Naive thymus-derived CD4-positive, alpha-beta T cell (primary cell): ENCODE results near the gene MRI1. TPM values are rescaled to one million over a fixed set of nuclear protein-coding genes. Genes with fewer than 3 reads are reported as not detected.

Source experiments
- ATAC-seq: fragments of 150-1000 bp; cut with Tn5 transposase; 2 replicates; pipeline ENCODE4 v1.10.0; 2021; ENCODE audit warnings: mild to moderate bottlenecking, moderate library complexity
- CTCF ChIA-PET: fragments of 350-600 bp; sonication (Branson Sonifier 250); formaldehyde crosslinking; loops from one replicate; lab custom pipeline; 2021; ENCODE audit warnings: antibody characterized with exemption; lab: Charles Lee
- POLR2A ChIA-PET: fragments of 350-600 bp; sonication (Branson Sonifier 250); formaldehyde crosslinking; loops from one replicate; lab custom pipeline; 2021; ENCODE audit warnings: antibody characterized with exemption, inconsistent platforms; lab: Charles Lee
- DNase-seq, 9 donors: peaks; one replicate each; pipeline versions ENCODE4 v3.0.0 to v3.0.0-alpha.2; 2020 to 2022; ENCODE audit warnings: mixed read lengths in 1 of 9
- H3K27ac ChIP-seq: one replicate; pipeline ENCODE4 v1.7.0; 2013; ENCODE audit warnings: mild to moderate bottlenecking, low read depth, low read length, moderate library complexity
- H3K27me3 ChIP-seq, 2 donors: one replicate each; pipeline ENCODE4 v1.7.0; 2013; ENCODE audit warnings: low read length in 2 of 2, mild to moderate bottlenecking in 2 of 2, moderate library complexity in 2 of 2; ENCODE audit not compliant: control insufficient read depth in 2 of 2, insufficient read depth in 2 of 2
- H3K36me3 ChIP-seq, 3 experiments: 1 replicate in 2 of 3; 2 replicates in 1 of 3; pipeline ENCODE4 v1.7.0; 2013; ENCODE audit warnings: low read length in 3 of 3, mild to moderate bottlenecking in 3 of 3, moderate library complexity in 1 of 3; ENCODE audit not compliant: insufficient read depth in 3 of 3, control insufficient read depth in 2 of 3
- H3K4me1 ChIP-seq, 2 donors: one replicate each; pipeline ENCODE4 v1.7.0; 2013; ENCODE audit warnings: low read length in 2 of 2, mild to moderate bottlenecking in 2 of 2, moderate library complexity in 1 of 2; ENCODE audit not compliant: control insufficient read depth in 2 of 2, insufficient read depth in 2 of 2
- H3K4me3 ChIP-seq: 2 replicates; pipeline ENCODE4 v1.7.0; 2013; ENCODE audit warnings: mild to moderate bottlenecking, low read length
- H3K9me3 ChIP-seq, 3 experiments: 1 replicate in 2 of 3; 2 replicates in 1 of 3; pipeline ENCODE4 v1.7.0; 2013; ENCODE audit warnings: low read length in 3 of 3; ENCODE audit not compliant: control insufficient read depth in 2 of 3
- H3K27ac Mint-ChIP-seq, 9 donors: one replicate each; pipeline ENCODE4 v1.8.0; 2020 to 2022; ENCODE audit warnings: mixed read lengths in 9 of 9, mild to moderate bottlenecking in 8 of 9, moderate library complexity in 5 of 9, inconsistent platforms in 2 of 9
- H3K27me3 Mint-ChIP-seq, 5 donors: one replicate each; pipeline ENCODE4 v1.8.0; 2021 to 2022; ENCODE audit warnings: mixed read lengths in 5 of 5, mild to moderate bottlenecking in 1 of 5
- H3K36me3 Mint-ChIP-seq, 5 donors: one replicate each; pipeline ENCODE4 v1.8.0; 2020 to 2022; ENCODE audit warnings: mixed read lengths in 5 of 5, mild to moderate bottlenecking in 3 of 5, inconsistent platforms in 1 of 5
- H3K4me1 Mint-ChIP-seq, 7 donors: one replicate each; pipeline ENCODE4 v1.8.0; 2020 to 2022; ENCODE audit warnings: mixed read lengths in 7 of 7, mild to moderate bottlenecking in 3 of 7, inconsistent platforms in 1 of 7
- H3K4me3 Mint-ChIP-seq, 10 donors: one replicate each; pipeline ENCODE4 v1.8.0; 2020 to 2022; ENCODE audit warnings: mild to moderate bottlenecking in 10 of 10, mixed read lengths in 10 of 10, moderate library complexity in 6 of 10, inconsistent platforms in 2 of 10
- H3K9me3 Mint-ChIP-seq, 11 donors: one replicate each; pipeline ENCODE4 v1.8.0; 2020 to 2022; ENCODE audit warnings: mixed read lengths in 11 of 11, mild to moderate bottlenecking in 4 of 11, inconsistent platforms in 1 of 11, moderate library complexity in 1 of 11
- intact Hi-C, 2 donors: fragments of 100-400 bp; cut with micrococcal nuclease; formaldehyde crosslinking; loops; one replicate each; pipeline ENCODE4 v1.15.1; 2023
- polyA plus RNA-seq, 2 donors: library from polyadenylated mRNA; unstranded; fragments of 300-500 nt; fragmentation: Illumina TruSeq; gene quantifications; one replicate each; pipeline ENCODE4 v1.2.3, GENCODE V29; 2021
- total RNA-seq, 6 experiments: library from RNA in 5 of 6; stranded (reverse) in 5 of 6; gene quantifications; 1 replicate in 5 of 6; 2 replicates in 1 of 6; pipeline ENCODE4 v1.2.3 and lab custom pipeline; 2021 to 2026

MRI1 gene
- total and polyA plus RNA-seq, 7 experiments from 2014 or later = 7.1 to 56.2 (median 31.1) TPM

- Mint-ChIP-seq H3K27me3 (no peaks in the 10 kb centered on the region), H3K4me3 (no peak overlapping the region), H3K36me3 (peaks cover 5 to 16% (median 6%) of the 10 kb centered on the region in 5 donors), H3K27ac (no peak overlapping the region), H3K4me1 (peaks cover 0 to 7% (median 0%) of the 10 kb centered on the region in 7 donors), H3K9me3 (peaks cover 0 to 3% (median 0%) of the 10 kb centered on the region in 11 donors)
- ATAC-seq (no peak), DNase-seq (no peak)
- CTCF ChIA-PET = interaction anchor here (0.6 to 1.2 kb wide), 2 partner anchors 10 to 22 kb away, joined by 3 read pairs; no protein-coding TSS in a partner anchor
- H3K36me3 ChIP-seq = peaks cover 0 to 5% (median 0%) of the 10 kb centered on the region in 3 experiments
- no peak overlapping the region for H3K4me3 ChIP-seq
- no peaks in the 10 kb centered on the region for H3K27me3 ChIP-seq
- intact Hi-C loops = no loop called here
- no peaks in the 10 kb centered on the region for H3K4me1 ChIP-seq
- H3K9me3 ChIP-seq = no peaks in the 10 kb centered on the region
- POLR2A ChIA-PET = interaction anchor here (0.9 kb wide), 1 partner anchor 14 kb away, joined by 3 read pairs; no protein-coding TSS in a partner anchor
- no peak overlapping the region for H3K27ac ChIP-seq
Measured at GRCh38 chr19:13814550-13814949, 50.2 kb downstream of the MRI1 start.

GRCh38 chr19:13817018-13817614 lies 52.8 kb downstream of the MRI1 start:
- no peaks in the 10 kb centered on the region for H3K4me1 ChIP-seq
- H3K27ac ChIP-seq = no peak overlapping the region
- H3K4me3 ChIP-seq = no peak overlapping the region
- H3K36me3 Mint-ChIP-seq = peaks cover 5 to 19% (median 12%) of the 10 kb centered on the region in 5 donors
- H3K9me3 ChIP-seq = no peaks in the 10 kb centered on the region
- DNase-seq (no peak), ATAC-seq (peak; percentile 73)
- H3K4me3 Mint-ChIP-seq = peak overlapping the region in 1 of 10 donors; percentile 19
- intact Hi-C loops = no loop called here
- H3K27me3 ChIP-seq = no peaks in the 10 kb centered on the region
- no peaks in the 10 kb centered on the region for H3K27me3 Mint-ChIP-seq
- peaks cover 0 to 2% (median 0%) of the 10 kb centered on the region in 3 experiments for H3K36me3 ChIP-seq
- CTCF ChIA-PET = no interaction called here
- no peak overlapping the region for H3K27ac Mint-ChIP-seq
- POLR2A ChIA-PET = no interaction called here
- H3K4me1 Mint-ChIP-seq = peaks cover 0 to 7% (median 0%) of the 10 kb centered on the region in 7 donors
- peaks cover 0 to 3% (median 0%) of the 10 kb centered on the region in 11 donors for H3K9me3 Mint-ChIP-seq

DNA sequence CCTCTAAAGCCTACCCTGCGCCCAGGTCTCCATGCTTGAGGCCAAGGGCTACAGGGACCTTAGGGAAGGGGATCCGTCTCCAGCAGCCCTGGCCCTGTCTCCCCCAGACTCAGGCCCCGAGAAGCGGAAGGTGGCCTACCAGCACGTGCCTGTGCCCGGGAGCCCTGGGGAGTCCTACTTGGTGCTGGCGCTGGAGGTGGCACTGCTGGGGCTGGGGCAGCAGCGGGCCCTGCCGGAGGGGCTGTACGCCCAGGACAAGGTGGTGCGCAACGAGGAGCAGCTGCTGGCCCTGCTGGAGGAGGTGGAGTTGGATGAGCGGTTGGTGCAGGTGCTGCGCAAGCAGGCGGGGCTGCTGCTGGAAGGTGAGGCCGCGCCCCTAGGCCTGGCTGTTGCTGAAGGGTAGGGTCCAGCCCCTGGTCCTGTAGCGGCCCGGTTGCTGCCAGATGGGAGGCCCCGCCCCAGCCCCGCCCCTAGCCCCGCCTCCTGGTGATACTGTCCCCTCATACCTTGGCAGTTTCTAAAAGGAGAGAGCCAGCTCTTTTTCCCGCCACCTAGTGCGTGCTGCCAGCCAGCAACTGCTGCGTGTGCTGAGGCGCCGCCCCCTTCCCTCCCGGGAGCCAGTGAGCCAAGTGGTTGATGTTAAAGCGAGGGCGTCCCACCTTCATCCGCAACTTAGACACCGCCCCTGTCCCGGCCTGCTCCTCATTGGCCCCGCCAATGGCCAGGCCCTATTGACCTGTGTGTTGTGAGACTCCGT lies 53.5 kb downstream of the MRI1 start:
- DNase-seq (peak in 3 of 9 donors; percentile 22 to 47 (median 39)), ATAC-seq (peak; percentile 86)
- Mint-ChIP-seq H3K4me3 (peak overlapping the region in 6 of 10 donors; percentile 8 to 63 (median 28)), H3K4me1 (peaks cover 0 to 7% (median 0%) of the 10 kb centered on the region in 7 donors), H3K27ac (no peak overlapping the region), H3K36me3 (peaks cover 5 to 21% (median 13%) of the 10 kb centered on the region in 5 donors), H3K27me3 (no peaks in the 10 kb centered on the region), H3K9me3 (peaks cover 0 to 3% (median 0%) of the 10 kb centered on the region in 11 donors)
- intact Hi-C loops = no loop called here
- CTCF ChIA-PET = no interaction called here
- Histone ChIP-seq H3K36me3 (peaks cover 0 to 3% (median 0%) of the 10 kb centered on the region in 3 experiments), H3K27ac (no peak overlapping the region), H3K9me3 (no peaks in the 10 kb centered on the region), H3K27me3 (no peaks in the 10 kb centered on the region), H3K4me1 (no peaks in the 10 kb centered on the region), H3K4me3 (no peak overlapping the region)
- POLR2A ChIA-PET = no interaction called here

DNA sequence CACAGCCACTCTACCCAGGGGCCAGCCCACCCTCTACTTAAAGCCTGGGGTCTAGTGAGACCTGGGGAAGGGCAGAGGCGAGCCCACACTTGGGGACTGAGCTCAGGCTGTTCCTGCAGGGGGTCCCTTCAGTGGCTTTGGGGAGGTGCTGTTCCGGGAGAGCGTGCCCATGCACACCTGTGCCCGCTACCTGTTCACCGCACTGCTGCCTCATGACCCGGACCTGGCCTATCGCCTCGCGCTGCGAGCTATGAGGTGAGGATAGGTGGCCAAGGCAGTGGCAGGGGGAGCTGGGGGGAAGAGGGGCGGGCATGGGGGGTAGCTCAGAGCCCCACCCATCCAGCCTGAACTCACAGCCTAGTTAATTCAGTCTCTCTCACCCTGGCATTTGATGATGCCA lies 54.9 kb downstream of the MRI1 start:
- Histone ChIP-seq H3K4me1 (no peaks in the 10 kb centered on the region), H3K27ac (no peak overlapping the region), H3K9me3 (no peaks in the 10 kb centered on the region), H3K4me3 (no peak overlapping the region), H3K36me3 (peaks cover 0 to 10% (median 0%) of the 10 kb centered on the region in 3 experiments), H3K27me3 (no peaks in the 10 kb centered on the region)
- ATAC-seq (no peak), DNase-seq (no peak)
- Mint-ChIP-seq H3K36me3 (peaks cover 0 to 14% (median 8%) of the 10 kb centered on the region in 5 donors), H3K27me3 (no peaks in the 10 kb centered on the region), H3K4me1 (peaks cover 0 to 7% (median 0%) of the 10 kb centered on the region in 7 donors), H3K9me3 (no peaks in the 10 kb centered on the region), H3K27ac (no peak overlapping the region), H3K4me3 (no peak overlapping the region)
- intact Hi-C loops = no loop called here
- POLR2A ChIA-PET = no interaction called here
- CTCF ChIA-PET = interaction anchor here (0.8 kb wide), 1 partner anchor 35 kb away, joined by 3 read pairs; no protein-coding TSS in a partner anchor

- DNase-seq = no peak
- no peaks in the 10 kb centered on the region for H3K27me3 Mint-ChIP-seq
Measured at GRCh38 chr19:13821292-13821691, 57.0 kb downstream of the MRI1 start.

DNA sequence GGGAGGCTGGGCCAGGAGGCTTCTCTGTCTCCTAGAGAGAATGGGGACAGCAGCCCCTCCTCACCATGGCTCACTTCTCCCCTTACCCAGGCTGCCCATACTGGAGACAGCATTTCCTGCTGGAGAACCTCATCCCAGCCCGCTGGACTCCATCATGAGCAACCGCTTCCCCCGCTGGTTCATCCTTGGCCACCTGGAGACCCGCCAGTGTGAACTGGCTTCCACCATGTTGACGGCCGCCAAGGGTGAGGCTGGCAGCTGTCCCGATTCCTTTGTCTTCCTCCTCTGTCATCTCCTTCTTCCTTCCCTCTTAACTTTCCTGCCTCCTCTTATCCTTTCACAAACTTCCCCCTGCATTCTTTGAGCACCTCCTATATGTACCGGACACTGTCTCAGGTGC lies 58.9 kb downstream of the MRI1 start:
- intact Hi-C loops = no loop called here
- Mint-ChIP-seq H3K27me3 (no peaks in the 10 kb centered on the region), H3K36me3 (peaks cover 0 to 20% (median 8%) of the 10 kb centered on the region in 5 donors), H3K4me1 (peaks cover 0 to 12% (median 5%) of the 10 kb centered on the region in 7 donors), H3K4me3 (no peak overlapping the region), H3K9me3 (no peaks in the 10 kb centered on the region), H3K27ac (peak overlapping the region in 1 of 9 donors; percentile 22)
- H3K4me3 ChIP-seq = no peak overlapping the region
- ATAC-seq (no peak), DNase-seq (no peak)
- no peaks in the 10 kb centered on the region for H3K4me1 ChIP-seq
- H3K36me3 ChIP-seq = peaks cover 0 to 7% (median 0%) of the 10 kb centered on the region in 3 experiments
- no peak overlapping the region for H3K27ac ChIP-seq
- H3K9me3 ChIP-seq = no peaks in the 10 kb centered on the region
- POLR2A ChIA-PET = no interaction called here
- no peaks in the 10 kb centered on the region for H3K27me3 ChIP-seq
- CTCF ChIA-PET = no interaction called here

More at GRCh38 chr19:13821292-13821691, 57.0 kb downstream of the MRI1 start:
- Histone ChIP-seq H3K27me3 (no peaks in the 10 kb centered on the region), H3K4me3 (no peak overlapping the region), H3K4me1 (no peaks in the 10 kb centered on the region), H3K36me3 (peaks cover 0 to 7% (median 0%) of the 10 kb centered on the region in 3 experiments), H3K9me3 (no peaks in the 10 kb centered on the region), H3K27ac (no peak overlapping the region)
- ChIA-PET CTCF (no interaction called here), POLR2A (no interaction called here)
- Mint-ChIP-seq H3K36me3 (peaks cover 0 to 17% (median 8%) of the 10 kb centered on the region in 5 donors), H3K27ac (no peak overlapping the region), H3K4me3 (no peak overlapping the region), H3K4me1 (peaks cover 0 to 11% (median 6%) of the 10 kb centered on the region in 7 donors), H3K9me3 (no peaks in the 10 kb centered on the region)
- no peak for ATAC-seq
- intact Hi-C loops = no loop called here
